Activated naive CD8-positive, alpha-beta T cell (primary cell): Measurements from ENCODE around the gene VWCE.

Experiments used
- H3K27ac Mint-ChIP-seq: one replicate; pipeline ENCODE4 v1.8.0; 2021; ENCODE audit warnings: mixed read lengths
- H3K27me3 Mint-ChIP-seq: one replicate; pipeline ENCODE4 v1.8.0; 2021; ENCODE audit warnings: mixed read lengths
- H3K36me3 Mint-ChIP-seq: one replicate; pipeline ENCODE4 v1.8.0; 2021; ENCODE audit warnings: mixed read lengths
- H3K4me1 Mint-ChIP-seq: one replicate; pipeline ENCODE4 v1.8.0; 2021; ENCODE audit warnings: low read depth, mixed read lengths
- H3K4me3 Mint-ChIP-seq: one replicate; pipeline ENCODE4 v1.8.0; 2021; ENCODE audit warnings: mild to moderate bottlenecking, mixed read lengths
- H3K9me3 Mint-ChIP-seq: one replicate; pipeline ENCODE4 v1.8.0; 2021; ENCODE audit warnings: low read depth, mixed read lengths

Gene VWCE

GRCh38 chr11:61333550-61334433, 38.7 kb upstream of the VWCE start:
- Mint-ChIP-seq H3K27ac (peak overlapping the region; percentile 99), H3K4me3 (peak overlapping the region; percentile 98), H3K27me3 (no peaks in the 10 kb centered on the region), H3K4me1 (peaks cover 56% of the 10 kb centered on the region), H3K9me3 (no peaks in the 10 kb centered on the region), H3K36me3 (peaks cover 6% of the 10 kb centered on the region)

GRCh38 chr11:61332797-61333549, 37.9 kb upstream of the VWCE start, which contains the start of the genes DDB1 and TKFC:
Gene DDB1, minus strand, starts transcription at chr11:61333105. Its CDS starts 137 bp downstream, at chr11:61332968.
Gene TKFC, plus strand, starts transcription at chr11:61333228. Its CDS starts 1,501 bp downstream, at chr11:61334729.
- Mint-ChIP-seq H3K4me1 (peaks cover 61% of the 10 kb centered on the region), H3K9me3 (no peaks in the 10 kb centered on the region), H3K4me3 (peak within 1 kb of the TSS; percentile 98), H3K27me3 (no peaks in the 10 kb centered on the region), H3K27ac (peak within 1 kb of the TSS; percentile 99), H3K36me3 (peaks cover 6% of the 10 kb centered on the region)

GRCh38 chr11:61332281-61332796, 37.2 kb upstream of the VWCE start:
- Mint-ChIP-seq H3K27me3 (no peaks in the 10 kb centered on the region), H3K4me1 (peaks cover 67% of the 10 kb centered on the region), H3K4me3 (peak overlapping the region; percentile 98), H3K36me3 (peaks cover 8% of the 10 kb centered on the region), H3K9me3 (no peaks in the 10 kb centered on the region), H3K27ac (peak overlapping the region; percentile 99)

GRCh38 chr11:61331651-61332050, 36.5 kb upstream of the VWCE start:
- Mint-ChIP-seq H3K36me3 (peaks cover 8% of the 10 kb centered on the region), H3K9me3 (no peaks in the 10 kb centered on the region), H3K27me3 (no peaks in the 10 kb centered on the region), H3K27ac (peak overlapping the region; percentile 99), H3K4me3 (peak overlapping the region; percentile 98), H3K4me1 (peaks cover 66% of the 10 kb centered on the region)

- Mint-ChIP-seq H3K4me1 (peaks cover 57% of the 10 kb centered on the region), H3K27ac (no peak overlapping the region), H3K9me3 (no peaks in the 10 kb centered on the region), H3K4me3 (no peak overlapping the region), H3K27me3 (no peaks in the 10 kb centered on the region), H3K36me3 (peaks cover 8% of the 10 kb centered on the region)
Measured at GRCh38 chr11:61329871-61330270, 34.8 kb upstream of the VWCE start.

- no peaks in the 10 kb centered on the region for H3K9me3 Mint-ChIP-seq
- H3K27ac Mint-ChIP-seq, result no peak overlapping the region
Measured at GRCh38 chr11:61328351-61328750, 33.2 kb upstream of the VWCE start.

GRCh38 chr11:61327669-61328071, 32.6 kb upstream of the VWCE start:
- peaks cover 10% of the 10 kb centered on the region for H3K36me3 Mint-ChIP-seq
- H3K27ac Mint-ChIP-seq, result no peak overlapping the region
- peaks cover 45% of the 10 kb centered on the region for H3K4me1 Mint-ChIP-seq
- no peaks in the 10 kb centered on the region for H3K9me3 Mint-ChIP-seq
- peak overlapping the region; percentile 23 for H3K4me3 Mint-ChIP-seq
- H3K27me3 Mint-ChIP-seq, result no peaks in the 10 kb centered on the region

More at GRCh38 chr11:61328351-61328750, 33.2 kb upstream of the VWCE start:
- peaks cover 10% of the 10 kb centered on the region for H3K36me3 Mint-ChIP-seq
- no peaks in the 10 kb centered on the region for H3K27me3 Mint-ChIP-seq
- peaks cover 46% of the 10 kb centered on the region for H3K4me1 Mint-ChIP-seq
- no peak overlapping the region for H3K4me3 Mint-ChIP-seq

GRCh38 chr11:61325649-61326414, 30.7 kb upstream of the VWCE start:
- no peak overlapping the region for H3K27ac Mint-ChIP-seq

GRCh38 chr11:61315260-61315659, 20.1 kb upstream of the VWCE start:
- Mint-ChIP-seq H3K9me3 (no peaks in the 10 kb centered on the region), H3K36me3 (peaks cover 7% of the 10 kb centered on the region), H3K27ac (no peak overlapping the region), H3K4me3 (no peak overlapping the region), H3K27me3 (no peaks in the 10 kb centered on the region), H3K4me1 (no peaks in the 10 kb centered on the region)

More at GRCh38 chr11:61325649-61326414, 30.7 kb upstream of the VWCE start:
- Mint-ChIP-seq H3K27me3 (no peaks in the 10 kb centered on the region), H3K9me3 (no peaks in the 10 kb centered on the region), H3K4me1 (peaks cover 28% of the 10 kb centered on the region), H3K36me3 (peaks cover 12% of the 10 kb centered on the region), H3K4me3 (no peak overlapping the region)

GRCh38 chr11:61310749-61311148, 15.6 kb upstream of the VWCE start:
- no peaks in the 10 kb centered on the region for H3K9me3 Mint-ChIP-seq
- H3K36me3 Mint-ChIP-seq, result peaks cover 7% of the 10 kb centered on the region
- H3K27ac Mint-ChIP-seq, result no peak overlapping the region
- no peaks in the 10 kb centered on the region for H3K27me3 Mint-ChIP-seq
- no peak overlapping the region for H3K4me3 Mint-ChIP-seq
- H3K4me1 Mint-ChIP-seq, result peaks cover 2% of the 10 kb centered on the region

- Mint-ChIP-seq H3K4me1 (peaks cover 2% of the 10 kb centered on the region), H3K4me3 (no peak overlapping the region), H3K27me3 (no peaks in the 10 kb centered on the region), H3K27ac (peak overlapping the region; percentile 46), H3K9me3 (no peaks in the 10 kb centered on the region), H3K36me3 (peaks cover 7% of the 10 kb centered on the region)
Measured at GRCh38 chr11:61309739-61310138, 14.6 kb upstream of the VWCE start.

GRCh38 chr11:61309141-61309540, 14.0 kb upstream of the VWCE start:
- peak overlapping the region; percentile 46 for H3K27ac Mint-ChIP-seq
- peaks cover 2% of the 10 kb centered on the region for H3K4me1 Mint-ChIP-seq
- H3K36me3 Mint-ChIP-seq, result peaks cover 7% of the 10 kb centered on the region
- no peaks in the 10 kb centered on the region for H3K27me3 Mint-ChIP-seq
- H3K4me3 Mint-ChIP-seq, result no peak overlapping the region
- H3K9me3 Mint-ChIP-seq, result no peaks in the 10 kb centered on the region

- Mint-ChIP-seq H3K9me3 (no peaks in the 10 kb centered on the region), H3K36me3 (peaks cover 4% of the 10 kb centered on the region), H3K27ac (no peak overlapping the region), H3K27me3 (no peaks in the 10 kb centered on the region), H3K4me3 (no peak overlapping the region), H3K4me1 (peaks cover 2% of the 10 kb centered on the region)
Measured at GRCh38 chr11:61307354-61307753, 12.2 kb upstream of the VWCE start.

- Mint-ChIP-seq H3K4me3 (no peak overlapping the region), H3K4me1 (peaks cover 2% of the 10 kb centered on the region), H3K36me3 (peaks cover 9% of the 10 kb centered on the region), H3K27me3 (no peaks in the 10 kb centered on the region), H3K27ac (no peak overlapping the region), H3K9me3 (no peaks in the 10 kb centered on the region)
Measured at GRCh38 chr11:61306221-61306620, 11.1 kb upstream of the VWCE start.
